Kidney epithelial cell (primary cell): ENCODE results near the gene TARM1. TPM values are rescaled to one million over a fixed set of nuclear protein-coding genes. Genes with fewer than 3 reads are reported as not detected.

ENCODE experiments used
- DNase-seq: peaks from one replicate; pipeline ENCODE4 v3.0.0-alpha.2; 2010; ENCODE audit warnings: low read depth
- H3K27me3 ChIP-seq: 2 replicates; pipeline ENCODE4 v1.6.0; 2011; ENCODE audit warnings: low read length; ENCODE audit not compliant: control insufficient read depth, insufficient read depth
- H3K36me3 ChIP-seq: 2 replicates; pipeline ENCODE4 v1.5.1; 2011; ENCODE audit warnings: low read length; ENCODE audit not compliant: control insufficient read depth, insufficient read depth
- H3K4me3 ChIP-seq: 2 replicates; pipeline ENCODE4 v1.5.1; 2011; ENCODE audit warnings: low read depth, mild to moderate bottlenecking, control low read depth, low read length
- total RNA-seq: library from RNA; depleted of rRNA; stranded (reverse); fragments of >200 nt; gene quantifications from 2 replicates; pipeline ENCODE4 v1.2.3, GENCODE V29; 2015
- TF ChIP-seq, protein P1 (sequence below): IDR thresholded peaks from 2 replicates; pipeline ENCODE4 v1.5.1; 2011; ENCODE audit warnings: mild to moderate bottlenecking, moderate library complexity, low read length, control low read depth, inconsistent platforms; ENCODE audit not compliant: insufficient read depth, poor library complexity, severe bottlenecking

TARM1 gene
- total RNA-seq, 1 donor from 2014 or later: not detected

DNA sequence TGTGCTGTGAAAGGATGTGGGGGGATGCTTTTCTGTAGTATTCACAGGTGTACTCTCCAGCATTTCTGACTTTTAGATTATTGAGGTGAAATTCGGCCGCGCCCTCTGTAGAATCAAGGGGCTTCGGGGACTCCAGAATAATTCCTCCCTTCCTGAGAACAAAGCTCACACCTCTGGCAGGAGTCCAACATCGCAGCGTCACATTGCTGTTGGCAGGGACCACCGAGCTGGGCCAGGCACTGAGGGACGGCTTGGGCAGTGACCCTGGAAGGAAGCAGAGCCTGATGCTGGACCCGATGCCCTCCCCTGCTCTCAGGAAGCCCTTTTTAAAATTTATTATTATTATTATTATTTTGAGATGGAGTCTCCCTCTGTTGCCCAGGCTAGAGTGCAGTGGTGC is 6.3 kb downstream of the TARM1 start:
- TF ChIP-seq, protein P1, sequence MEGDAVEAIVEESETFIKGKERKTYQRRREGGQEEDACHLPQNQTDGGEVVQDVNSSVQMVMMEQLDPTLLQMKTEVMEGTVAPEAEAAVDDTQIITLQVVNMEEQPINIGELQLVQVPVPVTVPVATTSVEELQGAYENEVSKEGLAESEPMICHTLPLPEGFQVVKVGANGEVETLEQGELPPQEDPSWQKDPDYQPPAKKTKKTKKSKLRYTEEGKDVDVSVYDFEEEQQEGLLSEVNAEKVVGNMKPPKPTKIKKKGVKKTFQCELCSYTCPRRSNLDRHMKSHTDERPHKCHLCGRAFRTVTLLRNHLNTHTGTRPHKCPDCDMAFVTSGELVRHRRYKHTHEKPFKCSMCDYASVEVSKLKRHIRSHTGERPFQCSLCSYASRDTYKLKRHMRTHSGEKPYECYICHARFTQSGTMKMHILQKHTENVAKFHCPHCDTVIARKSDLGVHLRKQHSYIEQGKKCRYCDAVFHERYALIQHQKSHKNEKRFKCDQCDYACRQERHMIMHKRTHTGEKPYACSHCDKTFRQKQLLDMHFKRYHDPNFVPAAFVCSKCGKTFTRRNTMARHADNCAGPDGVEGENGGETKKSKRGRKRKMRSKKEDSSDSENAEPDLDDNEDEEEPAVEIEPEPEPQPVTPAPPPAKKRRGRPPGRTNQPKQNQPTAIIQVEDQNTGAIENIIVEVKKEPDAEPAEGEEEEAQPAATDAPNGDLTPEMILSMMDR: no peak
- Histone ChIP-seq H3K27me3 (no peaks in the 10 kb centered on the region), H3K36me3 (no peaks in the 10 kb centered on the region), H3K4me3 (no peak overlapping the region)
- no peak for DNase-seq

- H3K27me3 ChIP-seq: no peaks in the 10 kb centered on the region
- TF ChIP-seq, protein P1: no peak
- no peak overlapping the region for H3K4me3 ChIP-seq
- no peak for DNase-seq
- H3K36me3 ChIP-seq: no peaks in the 10 kb centered on the region
Observed at GRCh38 chr19:54073829-54074228, 7.3 kb downstream of the TARM1 start.

- H3K4me3 ChIP-seq: no peak overlapping the region
- no peaks in the 10 kb centered on the region for H3K36me3 ChIP-seq
- DNase-seq: no peak
- no peaks in the 10 kb centered on the region for H3K27me3 ChIP-seq
- TF ChIP-seq, protein P1: no peak
Observed at GRCh38 chr19:54069470-54069869, 11.7 kb downstream of the TARM1 start.

DNA sequence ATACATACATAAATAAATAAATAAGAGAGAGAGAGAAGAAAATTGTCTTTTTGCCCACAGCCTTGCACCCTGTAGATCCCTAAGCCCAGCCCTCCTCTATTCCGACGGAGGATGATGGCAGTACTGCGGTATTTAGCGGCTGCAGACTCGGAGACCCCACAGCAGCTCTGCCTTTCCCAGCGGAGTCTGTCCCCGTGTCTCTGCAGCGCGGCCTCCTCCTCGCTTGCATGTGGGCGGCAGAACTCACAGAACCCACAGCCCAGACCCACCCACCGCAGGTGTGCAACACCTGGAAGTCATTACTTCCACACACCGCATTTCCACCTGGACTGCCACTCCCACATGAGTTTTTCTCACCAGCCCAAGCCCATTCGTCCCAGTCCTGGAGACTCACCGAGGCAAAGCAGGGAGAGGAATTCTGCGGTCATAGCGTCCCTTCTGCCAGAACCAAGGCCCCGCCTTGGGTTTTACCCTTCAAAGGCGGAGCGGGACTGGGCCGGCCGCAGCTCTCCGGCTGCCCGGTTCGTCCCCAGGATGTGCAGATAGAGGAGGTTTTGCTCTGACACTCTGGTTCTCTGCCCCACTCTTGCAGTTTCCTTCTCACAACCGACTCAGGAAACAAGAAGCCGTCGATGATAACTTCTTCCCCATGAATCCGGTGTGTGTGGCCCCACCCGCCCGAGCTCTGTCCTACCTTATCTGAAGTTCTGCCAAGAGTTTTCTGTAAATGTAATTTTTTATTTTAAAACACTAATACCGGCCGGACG is 17.6 kb downstream of the TARM1 start, which contains the start of gene VSTM1:
Gene VSTM1 (minus strand): TSS at position 548 of the 767 bp plus-strand sequence. CDS start 120 bp downstream, at position 428.
- TF ChIP-seq, protein P1: no peak

GRCh38 chr19:54062643-54063042 is 18.5 kb downstream of the TARM1 start:
- H3K36me3 ChIP-seq: no peaks in the 10 kb centered on the region
- DNase-seq: no peak
- no peaks in the 10 kb centered on the region for H3K27me3 ChIP-seq
- no peak overlapping the region for H3K4me3 ChIP-seq
- TF ChIP-seq, protein P1: no peak

More for the DNA sequence above, 17.6 kb downstream of the TARM1 start, which contains the start of gene VSTM1:
- no peaks in the 10 kb centered on the region for H3K36me3 ChIP-seq
- no peak within 1 kb of the TSS for H3K4me3 ChIP-seq
- no peaks in the 10 kb centered on the region for H3K27me3 ChIP-seq
- DNase-seq: no peak
